Astrocyte (in vitro differentiated cells and primary cell): Measurements from ENCODE around the gene ZNF540. TPM values are rescaled to one million over a fixed set of nuclear protein-coding genes. Genes with fewer than 3 reads are reported as not detected.

Source experiments
- DNase-seq: peaks from one replicate; pipeline ENCODE4 v3.0.0-alpha.2; 2010; ENCODE audit warnings: low read depth
- FAIRE-seq: peaks from 2 replicates; lab custom pipeline; 2011; peaks lifted over from hg19 to GRCh38; lab: Jason Lieb, UNC
- H2AFZ ChIP-seq: 2 replicates; pipeline ENCODE4 v1.6.0; 2012; ENCODE audit warnings: low read depth, low read length, inconsistent platforms
- H3K27ac ChIP-seq: 2 replicates; pipeline ENCODE4 v1.5.1; 2011; ENCODE audit warnings: low read depth, low read length, inconsistent platforms
- H3K27me3 ChIP-seq: 2 replicates; pipeline ENCODE4 v1.6.0; 2011; ENCODE audit warnings: low read length, inconsistent platforms; ENCODE audit not compliant: insufficient read depth
- H3K36me3 ChIP-seq: 2 replicates; pipeline ENCODE4 v1.5.1; 2011; ENCODE audit warnings: low read length, inconsistent platforms; ENCODE audit not compliant: insufficient read depth
- H3K4me1 ChIP-seq: 2 replicates; pipeline ENCODE4 v1.5.1; 2011; ENCODE audit warnings: low read length, inconsistent platforms; ENCODE audit not compliant: insufficient read depth
- H3K4me2 ChIP-seq: 2 replicates; pipeline ENCODE4 v1.6.0; 2012; ENCODE audit warnings: low read length, inconsistent platforms
- H3K4me3 ChIP-seq: 2 replicates; pipeline ENCODE4 v1.5.1; 2011; ENCODE audit warnings: low read depth, mild to moderate bottlenecking, low read length, inconsistent platforms; ENCODE audit not compliant: insufficient read depth
- H3K79me2 ChIP-seq: 2 replicates; pipeline ENCODE4 v1.6.0; 2012; ENCODE audit warnings: mild to moderate bottlenecking, low read length, inconsistent platforms; ENCODE audit not compliant: insufficient read depth
- H3K9ac ChIP-seq: 2 replicates; pipeline ENCODE4 v1.6.0; 2012; ENCODE audit warnings: mild to moderate bottlenecking, low read length, inconsistent platforms
- H3K9me3 ChIP-seq: 2 replicates; pipeline ENCODE4 v1.5.1; 2012; ENCODE audit warnings: low read depth, mild to moderate bottlenecking, low read length, inconsistent platforms; ENCODE audit not compliant: insufficient read depth
- H4K20me1 ChIP-seq: 2 replicates; pipeline ENCODE4 v1.6.0; 2012; ENCODE audit warnings: low read length, inconsistent platforms; ENCODE audit not compliant: insufficient read depth
- H3K27ac Mint-ChIP-seq: one replicate; pipeline ENCODE4 v1.8.0; 2021; ENCODE audit warnings: mild to moderate bottlenecking, mixed read lengths; ENCODE audit not compliant: unreplicated experiment
- H3K27me3 Mint-ChIP-seq: one replicate; pipeline ENCODE4 v1.8.0; 2021; ENCODE audit warnings: low read depth, mixed read lengths; ENCODE audit not compliant: unreplicated experiment
- H3K36me3 Mint-ChIP-seq: one replicate; pipeline ENCODE4 v1.8.0; 2021; ENCODE audit warnings: low read depth, mixed read lengths; ENCODE audit not compliant: unreplicated experiment
- H3K4me1 Mint-ChIP-seq: one replicate; pipeline ENCODE4 v1.8.0; 2021; ENCODE audit warnings: low read depth, mixed read lengths; ENCODE audit not compliant: unreplicated experiment
- H3K4me3 Mint-ChIP-seq: one replicate; pipeline ENCODE4 v1.8.0; 2021; ENCODE audit warnings: mild to moderate bottlenecking, moderate library complexity, mixed read lengths; ENCODE audit not compliant: unreplicated experiment
- H3K9me3 Mint-ChIP-seq: one replicate; pipeline ENCODE4 v1.8.0; 2021; ENCODE audit warnings: mild to moderate bottlenecking, mixed read lengths; ENCODE audit not compliant: unreplicated experiment
- EZH2 ChIP-seq: IDR thresholded peaks from 2 replicates; pipeline ENCODE4 v1.6.1; 2012; ENCODE audit warnings: mild to moderate bottlenecking, low read length, inconsistent platforms; ENCODE audit not compliant: insufficient read depth
- total RNA-seq: library from RNA; stranded (reverse); gene quantifications from 2 replicates; pipeline ENCODE4 v1.2.1, GENCODE V29; 2021
- TF ChIP-seq, protein P1 (sequence below): IDR thresholded peaks from 2 replicates; pipeline ENCODE4 v1.5.1; 2011; ENCODE audit warnings: low read depth, mild to moderate bottlenecking, inconsistent platforms, low read length, moderate library complexity; ENCODE audit not compliant: insufficient read depth

Gene ZNF540
- total RNA-seq, 1 donor from 2014 or later: 0.66 TPM

DNA sequence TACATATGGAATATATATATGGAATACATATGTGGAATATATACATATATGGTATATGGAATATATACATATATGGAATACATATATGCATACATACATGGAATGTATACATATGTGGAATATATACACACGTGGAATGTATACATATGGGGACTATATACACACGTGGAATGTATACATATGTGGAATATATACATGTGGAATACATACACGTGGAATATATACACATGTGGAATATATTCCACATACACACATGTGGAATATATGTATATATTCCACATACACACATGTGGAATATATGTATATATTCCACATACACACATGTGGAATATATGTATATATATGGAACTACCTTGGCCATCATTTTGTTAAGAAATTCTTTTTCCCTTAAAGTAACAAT, 31.2 kb upstream of the ZNF540 start:
- Histone ChIP-seq H3K79me2 (no peaks in the 10 kb centered on the region), H4K20me1 (no peaks in the 10 kb centered on the region), H3K4me2 (no peak overlapping the region), H3K27ac (no peak overlapping the region), H3K9ac (no peak overlapping the region), H3K4me3 (no peak overlapping the region), H3K4me1 (no peaks in the 10 kb centered on the region), H2AFZ (no peak overlapping the region), H3K9me3 (peaks cover 55% of the 10 kb centered on the region), H3K36me3 (peaks cover 3% of the 10 kb centered on the region), H3K27me3 (no peaks in the 10 kb centered on the region)
- H3K36me3 Mint-ChIP-seq: peaks cover 48% of the 10 kb centered on the region
- H3K9me3 Mint-ChIP-seq: peaks cover 73% of the 10 kb centered on the region
- no peak overlapping the region for H3K27ac Mint-ChIP-seq
- DNase-seq (no peak), FAIRE-seq (no peak)
- no peaks in the 10 kb centered on the region for H3K4me1 Mint-ChIP-seq
- H3K4me3 Mint-ChIP-seq: no peak overlapping the region
- no peak for TF ChIP-seq EZH2
- TF ChIP-seq, protein P1, sequence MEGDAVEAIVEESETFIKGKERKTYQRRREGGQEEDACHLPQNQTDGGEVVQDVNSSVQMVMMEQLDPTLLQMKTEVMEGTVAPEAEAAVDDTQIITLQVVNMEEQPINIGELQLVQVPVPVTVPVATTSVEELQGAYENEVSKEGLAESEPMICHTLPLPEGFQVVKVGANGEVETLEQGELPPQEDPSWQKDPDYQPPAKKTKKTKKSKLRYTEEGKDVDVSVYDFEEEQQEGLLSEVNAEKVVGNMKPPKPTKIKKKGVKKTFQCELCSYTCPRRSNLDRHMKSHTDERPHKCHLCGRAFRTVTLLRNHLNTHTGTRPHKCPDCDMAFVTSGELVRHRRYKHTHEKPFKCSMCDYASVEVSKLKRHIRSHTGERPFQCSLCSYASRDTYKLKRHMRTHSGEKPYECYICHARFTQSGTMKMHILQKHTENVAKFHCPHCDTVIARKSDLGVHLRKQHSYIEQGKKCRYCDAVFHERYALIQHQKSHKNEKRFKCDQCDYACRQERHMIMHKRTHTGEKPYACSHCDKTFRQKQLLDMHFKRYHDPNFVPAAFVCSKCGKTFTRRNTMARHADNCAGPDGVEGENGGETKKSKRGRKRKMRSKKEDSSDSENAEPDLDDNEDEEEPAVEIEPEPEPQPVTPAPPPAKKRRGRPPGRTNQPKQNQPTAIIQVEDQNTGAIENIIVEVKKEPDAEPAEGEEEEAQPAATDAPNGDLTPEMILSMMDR: no peak
- no peaks in the 10 kb centered on the region for H3K27me3 Mint-ChIP-seq

DNA sequence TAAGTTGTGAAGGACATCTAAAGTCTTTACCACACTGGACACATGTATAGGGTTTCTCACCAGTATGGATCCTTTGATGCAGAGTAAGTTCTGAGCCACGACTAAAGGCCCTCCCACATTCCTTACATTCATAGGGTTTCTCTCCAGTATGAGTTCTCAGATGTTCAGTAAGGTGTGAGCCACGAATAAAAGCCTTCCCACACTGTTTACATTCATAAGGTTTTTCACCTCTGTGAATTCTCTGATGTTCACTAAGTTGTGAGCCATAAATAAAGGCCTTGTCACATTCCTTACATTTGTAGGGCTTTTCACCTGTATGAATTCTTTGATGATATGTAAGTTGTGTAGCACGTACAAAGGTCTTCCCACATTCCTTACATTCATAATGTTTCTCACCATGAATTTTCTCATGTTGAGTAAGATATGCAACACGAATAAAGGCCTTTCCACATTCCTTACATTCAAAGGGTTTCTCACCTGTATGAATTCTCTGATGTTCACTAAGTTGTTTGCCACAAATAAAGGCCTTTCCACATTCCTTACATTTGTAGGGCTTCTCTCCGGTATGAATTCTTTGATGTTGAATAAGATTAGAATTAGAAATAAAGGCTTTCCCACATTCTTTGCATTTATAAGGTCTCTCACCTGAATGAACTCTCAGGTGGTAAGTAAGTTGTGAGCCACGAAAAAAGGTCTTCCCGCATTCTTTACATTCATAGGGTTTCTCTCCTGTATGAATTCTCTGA, 29.9 kb upstream of the ZNF540 start:
- no peak overlapping the region for H2AFZ ChIP-seq
- FAIRE-seq: peak; percentile 39
- no peak overlapping the region for H3K27ac ChIP-seq
- Mint-ChIP-seq H3K27ac (no peak overlapping the region), H3K36me3 (peaks cover 46% of the 10 kb centered on the region), H3K4me1 (no peaks in the 10 kb centered on the region), H3K27me3 (no peaks in the 10 kb centered on the region), H3K4me3 (no peak overlapping the region), H3K9me3 (peaks cover 67% of the 10 kb centered on the region)
- TF ChIP-seq, protein P1: no peak
- TF ChIP-seq EZH2: no peak
- DNase-seq: no peak
- no peak overlapping the region for H3K4me2 ChIP-seq
- no peak overlapping the region for H3K9ac ChIP-seq
- peaks cover 3% of the 10 kb centered on the region for H3K36me3 ChIP-seq
- no peaks in the 10 kb centered on the region for H3K79me2 ChIP-seq
- no peaks in the 10 kb centered on the region for H4K20me1 ChIP-seq
- H3K4me3 ChIP-seq: no peak overlapping the region
- H3K4me1 ChIP-seq: no peaks in the 10 kb centered on the region
- no peaks in the 10 kb centered on the region for H3K27me3 ChIP-seq
- H3K9me3 ChIP-seq: peaks cover 53% of the 10 kb centered on the region

DNA sequence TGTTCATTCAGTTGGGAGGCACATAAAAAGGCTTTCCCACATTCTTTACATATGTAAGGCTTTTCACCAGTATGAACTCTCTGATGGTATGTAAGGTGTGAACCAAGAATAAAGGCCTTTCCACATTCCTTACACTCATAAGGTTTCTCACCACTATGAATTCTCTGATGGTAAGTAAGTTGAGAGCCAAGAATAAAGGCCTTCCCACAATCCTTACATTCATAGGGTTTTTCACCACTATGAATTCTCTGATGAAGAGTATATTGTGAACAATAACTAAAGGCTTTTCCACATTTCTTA, 29.4 kb upstream of the ZNF540 start:
- Histone ChIP-seq H3K9me3 (peaks cover 56% of the 10 kb centered on the region), H3K27ac (no peak overlapping the region), H3K4me2 (no peak overlapping the region), H4K20me1 (no peaks in the 10 kb centered on the region), H2AFZ (no peak overlapping the region), H3K36me3 (peaks cover 3% of the 10 kb centered on the region), H3K9ac (no peak overlapping the region), H3K4me3 (no peak overlapping the region), H3K4me1 (no peaks in the 10 kb centered on the region), H3K79me2 (no peaks in the 10 kb centered on the region), H3K27me3 (no peaks in the 10 kb centered on the region)
- TF ChIP-seq EZH2: no peak
- TF ChIP-seq, protein P1: no peak
- Mint-ChIP-seq H3K36me3 (peaks cover 48% of the 10 kb centered on the region), H3K4me3 (no peak overlapping the region), H3K9me3 (peaks cover 70% of the 10 kb centered on the region), H3K27me3 (no peaks in the 10 kb centered on the region), H3K4me1 (no peaks in the 10 kb centered on the region), H3K27ac (no peak overlapping the region)
- DNase-seq: no peak
- FAIRE-seq: no peak
